ENCODE data around the gene TSEN2. TPM values are rescaled to one million over a fixed set of nuclear protein-coding genes. Genes with fewer than 3 reads are reported as not detected.
"Not testable (repeated sequence)": the region's sequence is repeated elsewhere in the genome, so short reads cannot be mapped to it uniquely, and the experiment has no call there.

TSEN2 gene
- polyA plus RNA-seq, 3 donors = 21.8 to 25.1 (median 24.0) TPM

GRCh38 chr3:12451960-12452359 is 32.3 kb upstream of the TSEN2 start:
- DNase-seq (ENCODE audit: low read depth in 3 of 3, low spot score in 2 of 3) = no peak

- no peak for DNase-seq (ENCODE audit: low read depth in 3 of 3, low spot score in 2 of 3)
Observed at GRCh38 chr3:12452361-12453330, 31.6 kb upstream of the TSEN2 start.

GRCh38 chr3:12454076-12454815 is 30.0 kb upstream of the TSEN2 start:
- no peak for DNase-seq (ENCODE audit: low read depth in 3 of 3, low spot score in 2 of 3)

- no peak for DNase-seq (ENCODE audit: low read depth in 3 of 3, low spot score in 2 of 3)
Observed at GRCh38 chr3:12454816-12455121, 29.5 kb upstream of the TSEN2 start.

- no peak for DNase-seq (ENCODE audit: low read depth in 3 of 3, low spot score in 2 of 3)
Observed at GRCh38 chr3:12455740-12456139, 28.5 kb upstream of the TSEN2 start.

- no peak for DNase-seq (ENCODE audit: low read depth in 3 of 3, low spot score in 2 of 3)
Observed at GRCh38 chr3:12456441-12456840, 27.8 kb upstream of the TSEN2 start.

GRCh38 chr3:12457380-12457779 is 26.9 kb upstream of the TSEN2 start:
- DNase-seq (ENCODE audit: low read depth in 3 of 3, low spot score in 2 of 3) = not testable (repeated sequence)

GRCh38 chr3:12458901-12459300 is 25.4 kb upstream of the TSEN2 start:
- no peak for DNase-seq (ENCODE audit: low read depth in 3 of 3, low spot score in 2 of 3)

- no peak for DNase-seq (ENCODE audit: low read depth in 3 of 3, low spot score in 2 of 3)
Observed at GRCh38 chr3:12460127-12460526, 24.2 kb upstream of the TSEN2 start.

- no peak for DNase-seq (ENCODE audit: low read depth in 3 of 3, low spot score in 2 of 3)
Observed at GRCh38 chr3:12461097-12461649, 23.1 kb upstream of the TSEN2 start.

- DNase-seq (ENCODE audit: low read depth in 3 of 3, low spot score in 2 of 3) = no peak
Observed at GRCh38 chr3:12462159-12462947, 21.9 kb upstream of the TSEN2 start.

GRCh38 chr3:12463686-12464085 is 20.6 kb upstream of the TSEN2 start:
- no peak for DNase-seq (ENCODE audit: low read depth in 3 of 3, low spot score in 2 of 3)

- no peak for DNase-seq (ENCODE audit: low read depth in 3 of 3, low spot score in 2 of 3)
Observed at GRCh38 chr3:12464181-12464580, 20.1 kb upstream of the TSEN2 start.

GRCh38 chr3:12465151-12465835 is 19.0 kb upstream of the TSEN2 start:
- DNase-seq (ENCODE audit: low read depth in 3 of 3, low spot score in 2 of 3) = no peak

GRCh38 chr3:12465836-12466225 is 18.4 kb upstream of the TSEN2 start:
- DNase-seq (ENCODE audit: low read depth in 3 of 3, low spot score in 2 of 3) = no peak

- DNase-seq (ENCODE audit: low read depth in 3 of 3, low spot score in 2 of 3) = no peak
Observed at GRCh38 chr3:12467746-12468145, 16.5 kb upstream of the TSEN2 start.

GRCh38 chr3:12468276-12468675 is 16.0 kb upstream of the TSEN2 start:
- no peak for DNase-seq (ENCODE audit: low read depth in 3 of 3, low spot score in 2 of 3)

GRCh38 chr3:12468757-12469156 is 15.5 kb upstream of the TSEN2 start:
- no peak for DNase-seq (ENCODE audit: low read depth in 3 of 3, low spot score in 2 of 3)

GRCh38 chr3:12469222-12469621 is 15.1 kb upstream of the TSEN2 start:
- not testable (repeated sequence) for DNase-seq (ENCODE audit: low read depth in 3 of 3, low spot score in 2 of 3)

GRCh38 chr3:12470111-12470510 is 14.2 kb upstream of the TSEN2 start:
- DNase-seq (ENCODE audit: low read depth in 3 of 3, low spot score in 2 of 3) = no peak

Measured in right renal cortex interstitium (tissue), 3 donors.